HCT116 (cell line): ENCODE results near the gene IFRD1. TPM values are rescaled to one million over a fixed set of nuclear protein-coding genes. Genes with fewer than 3 reads are reported as not detected.

ENCODE experiments used
- ATAC-seq: fragments of 200-7000 bp; cut with Tn5 transposase; 2 replicates; pipeline ENCODE4 v1.9.1; 2020; ENCODE audit warnings: mild to moderate bottlenecking, moderate library complexity
- BruUV-seq: library from RNA; stranded (reverse); fragments of 400-500 nt; replicated peaks from 2 replicates; lab custom pipeline; 2021; lab: Mats Ljungman, UMichigan
- CTCF ChIA-PET: fragments of 300-600 bp; sonication (Branson Sonifier 250); formaldehyde crosslinking; loops from one replicate; lab custom pipeline; 2021; ENCODE audit warnings: antibody characterized with exemption; lab: Charles Lee
- POLR2A ChIA-PET: fragments of 300-600, 350-600 bp; sonication (Branson Sonifier 250); formaldehyde crosslinking; loops from one replicate; lab custom pipeline; 2021; ENCODE audit warnings: antibody characterized with exemption; lab: Charles Lee
- RAD21 ChIA-PET, 2 experiments: fragments of 300-600 bp; sonication (Branson Sonifier 250); formaldehyde crosslinking; loops; one replicate each; lab custom pipeline; 2023; ENCODE audit warnings: low total read pairs in 2 of 2; ENCODE audit not compliant: uncharacterized antibody in 2 of 2, unreplicated experiment in 2 of 2, low non-redundant PET in 1 of 2; lab: Charles Lee
- DNase-seq: peaks from one replicate; pipeline ENCODE4 v3.0.0-alpha.2; 2010; ENCODE audit warnings: low read depth, low spot score
- H2AFZ ChIP-seq: fragments of 200-600 bp; shearing (Covaris generic), sonication (generic); 2 replicates; pipeline ENCODE4 v1.6.1; 2017; ENCODE audit warnings: low read depth, mixed run types, mixed read lengths, antibody characterized with exemption, low read length; ENCODE audit not compliant: poor library complexity, severe bottlenecking
- H3K27ac ChIP-seq: 2 replicates; pipeline ENCODE4 v1.5.1; 2012; ENCODE audit warnings: low read depth, low read length
- H3K27me3 ChIP-seq: fragments of 200-600 bp; sonication (generic); 2 replicates; pipeline ENCODE4 v1.6.1; 2016; ENCODE audit warnings: mixed run types, low read length, mixed read lengths; ENCODE audit not compliant: insufficient read depth
- H3K36me3 ChIP-seq, 2 experiments: fragments of 200-500 bp in 1 of 2; fragments of 200-600 bp in 1 of 2; sonication (Bioruptor generic) in 1 of 2; sonication (generic) in 1 of 2; 2 replicates each; pipeline versions ENCODE4 v1.5.1 to v1.6.1; 2014 to 2016; ENCODE audit warnings: low read length in 2 of 2, inconsistent platforms in 1 of 2, mixed read lengths in 1 of 2, mixed run types in 1 of 2; ENCODE audit not compliant: insufficient read depth in 2 of 2, control insufficient read depth in 1 of 2
- H3K4me1 ChIP-seq, 2 experiments: fragments of 200-600 bp in 1 of 2; sonication (generic) in 1 of 2; 2 replicates each; pipeline versions ENCODE4 v1.5.1 to v1.6.1; 2012 to 2017; ENCODE audit warnings: low read length in 2 of 2, inconsistent platforms in 1 of 2, mild to moderate bottlenecking in 1 of 2, mixed read lengths in 1 of 2, mixed run types in 1 of 2, moderate library complexity in 1 of 2; ENCODE audit not compliant: insufficient read depth in 2 of 2, control insufficient read depth in 1 of 2
- H3K4me2 ChIP-seq: fragments of 200-600 bp; sonication (generic); 2 replicates; pipeline ENCODE4 v1.6.1; 2017; ENCODE audit warnings: mixed run types, low read length, mixed read lengths
- H3K4me3 ChIP-seq, 2 experiments: fragments of 200-600 bp in 1 of 2; sonication (generic) in 1 of 2; replicated peaks in 1 of 2; 2 replicates each; pipeline ENCODE4 v1.5.1; 2011 to 2016; ENCODE audit warnings: low read length in 2 of 2, control low read depth in 1 of 2, low read depth in 1 of 2, mild to moderate bottlenecking in 1 of 2, mixed read lengths in 1 of 2, mixed run types in 1 of 2
- H3K79me2 ChIP-seq: fragments of 200-600 bp; sonication (generic); 2 replicates; pipeline ENCODE4 v1.6.1; 2017; ENCODE audit warnings: mild to moderate bottlenecking, mixed run types, low read length, moderate library complexity, mixed read lengths; ENCODE audit not compliant: insufficient read depth
- H3K9ac ChIP-seq: fragments of 200-600 bp; sonication (generic); 2 replicates; pipeline ENCODE4 v1.6.1; 2016; ENCODE audit warnings: low read length, mixed read lengths
- H3K9me2 ChIP-seq: fragments of 200-600 bp; sonication (generic), shearing (Covaris generic); 2 replicates; pipeline ENCODE4 v1.6.1; 2017; ENCODE audit warnings: mixed run types, mild to moderate bottlenecking, moderate library complexity; ENCODE audit not compliant: insufficient read depth
- H3K9me3 ChIP-seq, 2 experiments: fragments of 200-500 bp in 1 of 2; fragments of 200-600 bp in 1 of 2; sonication (Bioruptor generic) in 1 of 2; sonication (generic) in 1 of 2; 2 replicates each; pipeline ENCODE4 v1.6.1; 2014 to 2017; ENCODE audit warnings: low read length in 2 of 2, mixed read lengths in 2 of 2, inconsistent platforms in 1 of 2, low read depth in 1 of 2, mild to moderate bottlenecking in 1 of 2, mixed run types in 1 of 2, moderate library complexity in 1 of 2; ENCODE audit not compliant: control insufficient read depth in 1 of 2, insufficient read depth in 1 of 2
- H4K20me1 ChIP-seq: fragments of 200-600 bp; sonication (generic), shearing (Covaris generic); 2 replicates; pipeline ENCODE4 v1.6.1; 2017; ENCODE audit warnings: mixed run types, mild to moderate bottlenecking, moderate library complexity; ENCODE audit not compliant: insufficient read depth
- ELF1 ChIP-seq: IDR thresholded peaks from 2 replicates; pipeline ENCODE4 v1.6.1; 2012; ENCODE audit warnings: low read depth, borderline replicate concordance
- EZH2 ChIP-seq: fragments of 200-600 bp; sonication (generic); IDR thresholded peaks from 2 replicates; pipeline ENCODE4 v1.6.1; 2017; ENCODE audit warnings: antibody characterized with exemption, mixed run types
- EZH2phosphoT487 ChIP-seq: fragments of 200-600 bp; IDR thresholded peaks from 2 replicates; pipeline ENCODE4 v1.6.1; 2018; ENCODE audit warnings: antibody characterized with exemption, borderline replicate concordance
- FOSL1 ChIP-seq: IDR thresholded peaks from 2 replicates; pipeline ENCODE4 v1.6.1; 2012; ENCODE audit warnings: low read depth
- POLR2A ChIP-seq: IDR thresholded peaks from 2 replicates; pipeline ENCODE4 v1.7.0; 2011; ENCODE audit warnings: borderline replicate concordance; ENCODE audit not compliant: insufficient read depth, insufficient read length; ENCODE audit errors: extremely low read depth
- REST ChIP-seq: IDR thresholded peaks from 2 replicates; pipeline ENCODE4 v1.6.1; 2012; ENCODE audit warnings: low read depth
- SRF ChIP-seq: IDR thresholded peaks from 2 replicates; pipeline ENCODE4 v1.6.1; 2012; ENCODE audit warnings: low read depth
- TCF7L2 ChIP-seq: IDR thresholded peaks from 2 replicates; pipeline ENCODE4 v1.7.0; 2011; ENCODE audit warnings: borderline replicate concordance, inconsistent platforms; ENCODE audit not compliant: insufficient read depth, insufficient read length; ENCODE audit errors: extremely low read depth
- YY1 ChIP-seq: IDR thresholded peaks from 2 replicates; pipeline ENCODE4 v1.6.1; 2011; ENCODE audit warnings: low read length, low read depth, moderate library complexity, mild to moderate bottlenecking; ENCODE audit not compliant: insufficient replicate concordance; ENCODE audit errors: extremely low read depth
- ZBTB33 ChIP-seq: IDR thresholded peaks from 2 replicates; pipeline ENCODE4 v1.6.1; 2011; ENCODE audit warnings: mild to moderate bottlenecking, low read length, moderate library complexity; ENCODE audit not compliant: insufficient replicate concordance; ENCODE audit errors: extremely low read depth
- intact Hi-C: fragments of 100-400 bp; cut with micrococcal nuclease; formaldehyde crosslinking; loops from 2 replicates; pipeline ENCODE4 v1.10.0; 2022
- total RNA-seq: library from RNA; stranded (reverse); gene quantifications from one replicate; pipeline ENCODE4 v1.2.1, GENCODE V29; 2021; ENCODE audit not compliant: unreplicated experiment

Gene IFRD1
- total RNA-seq, 1 experiment from 2014 or later: 43.6 TPM

DNA sequence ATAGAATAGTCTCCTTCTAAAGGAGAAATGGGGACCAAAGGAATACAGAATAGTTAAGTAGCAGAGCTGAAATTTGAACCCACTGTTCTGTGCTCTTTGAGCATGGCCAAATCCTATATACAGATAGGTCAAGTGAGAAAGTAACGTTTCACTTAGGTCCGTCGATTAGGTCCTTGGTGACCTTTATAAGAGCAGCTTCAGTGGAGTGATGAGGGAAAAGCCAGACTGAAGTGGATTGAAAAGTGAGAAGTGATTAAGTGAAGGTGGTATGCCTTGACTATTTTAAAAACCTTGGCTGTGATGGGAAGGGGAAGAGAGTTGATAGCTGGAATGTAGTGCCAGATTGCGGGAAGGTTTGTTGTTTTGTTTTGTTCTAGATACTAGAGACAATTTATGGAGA lies 19.9 kb downstream of the IFRD1 start (continued):
- TF ChIP-seq ZBTB33 (no peak), REST (no peak), TCF7L2 (no peak), YY1 (no peak)

DNA sequence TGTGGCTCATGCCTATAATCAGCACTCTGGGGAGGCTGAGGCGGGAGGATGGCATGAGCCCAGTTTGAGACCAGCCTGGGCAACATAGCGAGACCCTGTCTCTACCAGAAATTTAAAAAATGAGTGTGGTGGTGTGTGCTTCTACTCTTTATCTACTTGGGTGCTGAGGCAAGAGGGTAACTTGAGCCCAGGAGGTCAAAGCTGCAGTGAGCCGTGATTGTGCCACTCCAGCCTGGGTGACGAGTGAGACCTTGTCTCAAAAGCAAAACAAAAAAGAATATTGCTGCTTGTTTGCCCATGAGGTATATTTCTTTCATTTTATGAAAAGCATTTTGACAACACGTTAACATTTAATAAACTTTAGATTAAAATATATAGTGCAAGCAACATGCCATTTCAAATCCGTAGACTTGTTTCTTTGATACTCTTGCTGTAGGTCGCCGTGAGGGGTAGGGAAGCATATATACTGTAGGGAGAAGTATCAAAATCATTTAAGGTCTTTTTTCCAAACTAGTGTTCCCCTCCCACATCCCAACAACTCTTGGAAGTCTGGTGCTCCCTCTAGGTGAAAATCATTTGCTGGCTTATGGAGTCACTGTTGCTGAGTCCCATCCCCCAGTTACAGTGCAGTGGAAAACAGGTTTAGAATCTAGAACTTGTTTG lies 26.3 kb downstream of the IFRD1 start:
- DNase-seq (no peak), ATAC-seq (no peak)
- peaks cover 5 to 9% of the 10 kb centered on the region in 2 experiments for H3K4me1 ChIP-seq
- no peak overlapping the region for H3K4me3 ChIP-seq
- H3K27me3 ChIP-seq: no peaks in the 10 kb centered on the region
- TF ChIP-seq POLR2A: no peak
- TF ChIP-seq EZH2: no peak
- TF ChIP-seq ELF1: no peak
- no peak for TF ChIP-seq EZH2phosphoT487
- no peak for TF ChIP-seq FOSL1
- TF ChIP-seq SRF: no peak
- no peak overlapping the region for H3K9ac ChIP-seq
- no peak overlapping the region for H2AFZ ChIP-seq
- POLR2A ChIA-PET: no interaction called here
- peaks cover 12% of the 10 kb centered on the region in 2 experiments; a peak in 3 of 4 replicates for H3K36me3 ChIP-seq
- H4K20me1 ChIP-seq: no peaks in the 10 kb centered on the region
- no peak overlapping the region for H3K27ac ChIP-seq
- RAD21 ChIA-PET: no interaction called here
- no peaks in the 10 kb centered on the region for H3K9me3 ChIP-seq
- BruUV-seq: no TSS peak
- no peak overlapping the region for H3K4me2 ChIP-seq
- peaks cover 13% of the 10 kb centered on the region; the same call in 1 of the 2 replicates for H3K79me2 ChIP-seq
- intact Hi-C loops: no loop called here
- CTCF ChIA-PET: no interaction called here
- H3K9me2 ChIP-seq: no peaks in the 10 kb centered on the region
